ENCODE data around the gene UHRF1. TPM values are rescaled to one million over a fixed set of nuclear protein-coding genes. Genes with fewer than 3 reads are reported as not detected.
A peak's percentile ranks its signal among the peaks of the same experiment; 100 is the strongest.
"Not testable (repeated sequence)": the region's sequence is repeated elsewhere in the genome, so short reads cannot be mapped to it uniquely, and the experiment has no call there.

The UHRF1 gene
- total RNA-seq, 1 donor from 2014 or later: 223 TPM

- H3K4me1 Mint-ChIP-seq: no peaks in the 10 kb centered on the region
- no peaks in the 10 kb centered on the region for H3K27me3 Mint-ChIP-seq (ENCODE audit: low read depth)
Observed at GRCh38 chr19:4932711-4933110, 23.4 kb downstream of the UHRF1 start.

GRCh38 chr19:4933528-4933927 is 24.2 kb downstream of the UHRF1 start:
- peaks cover 31% of the 10 kb centered on the region for H3K36me3 Mint-ChIP-seq (ENCODE audit: low read depth)
- no peak overlapping the region for H3K4me3 Mint-ChIP-seq
- no peak for TF ChIP-seq CTCF (conservative IDR thresholded peaks at IDR 0.05)
- H3K4me1 Mint-ChIP-seq: no peaks in the 10 kb centered on the region
- no peak overlapping the region for H3K27ac Mint-ChIP-seq (ENCODE audit: unreplicated experiment)
- no peaks in the 10 kb centered on the region for H3K27me3 Mint-ChIP-seq (ENCODE audit: low read depth)
- DNase-seq (ENCODE audit: low read depth, low spot score): no peak
- H3K9me3 Mint-ChIP-seq: no peaks in the 10 kb centered on the region

More at GRCh38 chr19:4932711-4933110, 23.4 kb downstream of the UHRF1 start:
- peaks cover 29% of the 10 kb centered on the region for H3K36me3 Mint-ChIP-seq (ENCODE audit: low read depth)
- TF ChIP-seq CTCF (conservative IDR thresholded peaks at IDR 0.05): no peak
- H3K4me3 Mint-ChIP-seq: no peak overlapping the region
- H3K9me3 Mint-ChIP-seq: no peaks in the 10 kb centered on the region
- DNase-seq (ENCODE audit: low read depth, low spot score): no peak
- H3K27ac Mint-ChIP-seq (ENCODE audit: unreplicated experiment): no peak overlapping the region

- DNase-seq (ENCODE audit: low read depth, low spot score): no peak
- H3K27ac Mint-ChIP-seq (ENCODE audit: unreplicated experiment): no peak overlapping the region
- no peak overlapping the region for H3K4me3 Mint-ChIP-seq
- no peaks in the 10 kb centered on the region for H3K27me3 Mint-ChIP-seq (ENCODE audit: low read depth)
- H3K4me1 Mint-ChIP-seq: no peaks in the 10 kb centered on the region
- peaks cover 34% of the 10 kb centered on the region for H3K36me3 Mint-ChIP-seq (ENCODE audit: low read depth)
- TF ChIP-seq CTCF (conservative IDR thresholded peaks at IDR 0.05): no peak
- no peaks in the 10 kb centered on the region for H3K9me3 Mint-ChIP-seq
Observed at GRCh38 chr19:4935444-4935843, 26.1 kb downstream of the UHRF1 start.

- H3K9me3 Mint-ChIP-seq: no peaks in the 10 kb centered on the region
- no peaks in the 10 kb centered on the region for H3K27me3 Mint-ChIP-seq (ENCODE audit: low read depth)
- H3K27ac Mint-ChIP-seq (ENCODE audit: unreplicated experiment): no peak overlapping the region
- no peak for DNase-seq (ENCODE audit: low read depth, low spot score)
- peaks cover 33% of the 10 kb centered on the region for H3K36me3 Mint-ChIP-seq (ENCODE audit: low read depth)
- H3K4me1 Mint-ChIP-seq: no peaks in the 10 kb centered on the region
- TF ChIP-seq CTCF (conservative IDR thresholded peaks at IDR 0.05): no peak
- no peak overlapping the region for H3K4me3 Mint-ChIP-seq
Observed at GRCh38 chr19:4937060-4937459, 27.8 kb downstream of the UHRF1 start.

GRCh38 chr19:4938461-4938860 is 29.2 kb downstream of the UHRF1 start:
- DNase-seq (ENCODE audit: low read depth, low spot score); H3K27ac Mint-ChIP-seq (ENCODE audit: unreplicated experiment); H3K4me1 Mint-ChIP-seq; H3K4me3 Mint-ChIP-seq; H3K9me3 Mint-ChIP-seq; H3K27me3 Mint-ChIP-seq (ENCODE audit: low read depth): not testable (repeated sequence)
- peaks cover 32% of the 10 kb centered on the region for H3K36me3 Mint-ChIP-seq (ENCODE audit: low read depth)

GRCh38 chr19:4939466-4939865 is 30.2 kb downstream of the UHRF1 start:
- Mint-ChIP-seq H3K36me3 (ENCODE audit: low read depth) (peaks cover 30% of the 10 kb centered on the region), H3K27ac (ENCODE audit: unreplicated experiment) (peak overlapping the region; percentile 19), H3K9me3 (no peaks in the 10 kb centered on the region), H3K27me3 (ENCODE audit: low read depth) (no peaks in the 10 kb centered on the region), H3K4me1 (no peaks in the 10 kb centered on the region), H3K4me3 (no peak overlapping the region)
- no peak for DNase-seq (ENCODE audit: low read depth, low spot score)
- no peak for TF ChIP-seq CTCF (conservative IDR thresholded peaks at IDR 0.05)

GRCh38 chr19:4941638-4942169 is 32.4 kb downstream of the UHRF1 start:
- H3K36me3 Mint-ChIP-seq (ENCODE audit: low read depth): peaks cover 18% of the 10 kb centered on the region
- DNase-seq (ENCODE audit: low read depth, low spot score); H3K27ac Mint-ChIP-seq (ENCODE audit: unreplicated experiment); H3K9me3 Mint-ChIP-seq; H3K4me1 Mint-ChIP-seq; H3K4me3 Mint-ChIP-seq; H3K27me3 Mint-ChIP-seq (ENCODE audit: low read depth): not testable (repeated sequence)

- H3K27me3 Mint-ChIP-seq (ENCODE audit: low read depth); H3K4me1 Mint-ChIP-seq: not testable (repeated sequence)
- H3K36me3 Mint-ChIP-seq (ENCODE audit: low read depth): peaks cover 26% of the 10 kb centered on the region
Observed at GRCh38 chr19:4950650-4951049, 41.3 kb downstream of the UHRF1 start.

More at GRCh38 chr19:4950650-4951049, 41.3 kb downstream of the UHRF1 start:
- not testable (repeated sequence) for DNase-seq (ENCODE audit: low read depth, low spot score); H3K4me3 Mint-ChIP-seq; H3K27ac Mint-ChIP-seq (ENCODE audit: unreplicated experiment); H3K9me3 Mint-ChIP-seq

All from neural crest cell (in vitro differentiated cells).